Trophoblast cell (in vitro differentiated cells and primary cell): Measurements from ENCODE around the gene NFYA.

ENCODE experiments used
- DNase-seq, 2 donors: peaks; one replicate each; pipeline ENCODE4 v3.0.0-alpha.2; 2016
- H2AFZ ChIP-seq: 2 replicates; pipeline ENCODE4 v1.6.1; 2013; ENCODE audit warnings: low read length, moderate library complexity, mild to moderate bottlenecking; ENCODE audit not compliant: insufficient read depth, poor library complexity
- H2AK5ac ChIP-seq: 2 replicates; pipeline ENCODE4 v1.6.1; 2013; ENCODE audit warnings: mild to moderate bottlenecking, low read length
- H2BK120ac ChIP-seq: 2 replicates; pipeline ENCODE4 v1.6.1; 2013; ENCODE audit warnings: low read length, mild to moderate bottlenecking, moderate library complexity; ENCODE audit not compliant: insufficient read depth, poor library complexity
- H2BK12ac ChIP-seq: 2 replicates; pipeline ENCODE4 v1.6.1; 2013; ENCODE audit warnings: mild to moderate bottlenecking, low read length, moderate library complexity
- H2BK5ac ChIP-seq: 2 replicates; pipeline ENCODE4 v1.6.1; 2013; ENCODE audit warnings: low read length, low read depth, moderate library complexity, mild to moderate bottlenecking; ENCODE audit not compliant: poor library complexity
- H3K14ac ChIP-seq: 2 replicates; pipeline ENCODE4 v1.6.1; 2013; ENCODE audit warnings: mild to moderate bottlenecking, low read length
- H3K18ac ChIP-seq: 2 replicates; pipeline ENCODE4 v1.6.1; 2013; ENCODE audit warnings: mild to moderate bottlenecking, low read length
- H3K23ac ChIP-seq: 2 replicates; pipeline ENCODE4 v1.6.1; 2013; ENCODE audit warnings: low read length
- H3K27ac ChIP-seq: 2 replicates; pipeline ENCODE4 v1.5.1; 2013; ENCODE audit warnings: low read depth, mild to moderate bottlenecking, inconsistent platforms, low read length, moderate library complexity
- H3K27me3 ChIP-seq: 2 replicates; pipeline ENCODE4 v1.6.1; 2013; ENCODE audit warnings: inconsistent platforms, mild to moderate bottlenecking, low read length, moderate library complexity; ENCODE audit not compliant: insufficient read depth
- H3K36me3 ChIP-seq, 2 experiments: 1 replicate in 1 of 2; 2 replicates in 1 of 2; pipeline ENCODE4 v1.6.1; 2013; ENCODE audit warnings: low read length in 2 of 2, mild to moderate bottlenecking in 2 of 2, moderate library complexity in 1 of 2; ENCODE audit not compliant: insufficient read depth in 2 of 2, control insufficient read depth in 1 of 2
- H3K4ac ChIP-seq: 2 replicates; pipeline ENCODE4 v1.6.1; 2013; ENCODE audit warnings: low read depth, mild to moderate bottlenecking, low read length, moderate library complexity
- H3K4me1 ChIP-seq, 2 experiments: 1 replicate in 1 of 2; 2 replicates in 1 of 2; pipeline ENCODE4 v1.6.1; 2013; ENCODE audit warnings: low read length in 2 of 2, mild to moderate bottlenecking in 2 of 2, moderate library complexity in 1 of 2; ENCODE audit not compliant: insufficient read depth in 2 of 2, control insufficient read depth in 1 of 2
- H3K4me2 ChIP-seq: 2 replicates; pipeline ENCODE4 v1.6.1; 2013; ENCODE audit warnings: inconsistent platforms, mild to moderate bottlenecking, low read length, moderate library complexity
- H3K4me3 ChIP-seq: 2 replicates; pipeline ENCODE4 v1.5.1; 2013; ENCODE audit warnings: mild to moderate bottlenecking, low read depth, low read length, inconsistent platforms
- H3K79me1 ChIP-seq: one replicate; pipeline ENCODE4 v1.6.1; 2013; ENCODE audit warnings: low read length
- H3K79me2 ChIP-seq: 2 replicates; pipeline ENCODE4 v1.6.1; 2013; ENCODE audit warnings: low read length, mild to moderate bottlenecking; ENCODE audit not compliant: control insufficient read depth, insufficient read depth, poor library complexity
- H3K9ac ChIP-seq: 2 replicates; pipeline ENCODE4 v1.6.1; 2013; ENCODE audit warnings: mild to moderate bottlenecking, low read length
- H3K9me3 ChIP-seq: 2 replicates; pipeline ENCODE4 v1.6.1; 2013; ENCODE audit warnings: low read depth, mild to moderate bottlenecking, control low read depth, inconsistent platforms, low read length; ENCODE audit not compliant: insufficient read depth
- H4K12ac ChIP-seq: 2 replicates; pipeline ENCODE4 v1.6.1; 2013; ENCODE audit warnings: low read depth, mild to moderate bottlenecking, low read length, moderate library complexity
- H4K8ac ChIP-seq: 2 replicates; pipeline ENCODE4 v1.6.1; 2013; ENCODE audit warnings: low read depth, mild to moderate bottlenecking, low read length, moderate library complexity
- H4K91ac ChIP-seq: one replicate; pipeline ENCODE4 v1.6.1; 2013; ENCODE audit warnings: low read depth, mild to moderate bottlenecking, low read length, moderate library complexity
- WGBS: extraction: QIAGEN DNeasy Blood & Tissue Kit; methylation state at CpG from one replicate; pipeline ENCODE4 v1.1.7; 2013; ENCODE audit warnings: missing lambda C conversion rate; ENCODE audit not compliant: insufficient read length, insufficient coverage; ENCODE audit errors: extremely low coverage; 5-methylcytosine and 5-hydroxymethylcytosine counted together

NFYA gene

GRCh38 chr6:41065550-41066026, 7.2 kb upstream of the NFYA start:
- H2BK120ac ChIP-seq, result no peak overlapping the region
- no peak for DNase-seq
- no peak overlapping the region for H3K14ac ChIP-seq
- H3K9ac ChIP-seq, result no peak overlapping the region
- no peak overlapping the region for H3K4ac ChIP-seq
- no peak overlapping the region for H2BK12ac ChIP-seq
- no peak overlapping the region for H4K12ac ChIP-seq
- no CpG with 5 or more reads among the region's 2 CpGs for WGBS
- H3K4me2 ChIP-seq, result no peak overlapping the region
- H3K4me1 ChIP-seq, result peaks cover 2 to 7% of the 10 kb centered on the region in 2 experiments
- no peak overlapping the region for H2AK5ac ChIP-seq
- no peak overlapping the region for H4K91ac ChIP-seq
- no peak overlapping the region for H4K8ac ChIP-seq
- H3K4me3 ChIP-seq, result no peak overlapping the region
- no peak overlapping the region for H3K18ac ChIP-seq
- no peaks in the 10 kb centered on the region for H3K27me3 ChIP-seq
- H3K36me3 ChIP-seq, result peaks cover 2 to 3% of the 10 kb centered on the region in 2 experiments
- no peaks in the 10 kb centered on the region for H3K79me2 ChIP-seq
- H2BK5ac ChIP-seq, result no peak overlapping the region
- peaks cover 5% of the 10 kb centered on the region for H3K79me1 ChIP-seq
- H3K23ac ChIP-seq, result no peak overlapping the region
- H3K9me3 ChIP-seq, result no peaks in the 10 kb centered on the region
- H3K27ac ChIP-seq, result no peak overlapping the region
- no peak overlapping the region for H2AFZ ChIP-seq

GRCh38 chr6:41066867-41067304, 5.9 kb upstream of the NFYA start:
- Histone ChIP-seq H2BK12ac (no peak overlapping the region), H3K79me1 (peaks cover 8% of the 10 kb centered on the region), H3K27me3 (no peaks in the 10 kb centered on the region), H3K27ac (no peak overlapping the region), H3K9ac (no peak overlapping the region), H3K36me3 (peaks cover 2 to 3% of the 10 kb centered on the region in 2 experiments), H3K9me3 (no peaks in the 10 kb centered on the region), H4K8ac (no peak overlapping the region), H3K4me3 (no peak overlapping the region), H2BK5ac (no peak overlapping the region), H2AK5ac (no peak overlapping the region), H3K4ac (no peak overlapping the region), H3K4me1 (peaks cover 0 to 3% of the 10 kb centered on the region in 2 experiments), H3K4me2 (no peak overlapping the region), H3K23ac (no peak overlapping the region), H3K18ac (no peak overlapping the region), H2BK120ac (no peak overlapping the region), H3K79me2 (peaks cover under 1% of the 10 kb centered on the region), H4K91ac (no peak overlapping the region), H3K14ac (no peak overlapping the region), H2AFZ (no peak overlapping the region), H4K12ac (no peak overlapping the region)
- peak; percentile 79 to 95 for DNase-seq
- WGBS, result no CpG with 5 or more reads among the region's 3 CpGs

- Histone ChIP-seq H4K8ac (peak overlapping the region; percentile 98), H3K23ac (no peak overlapping the region), H3K4me2 (peak overlapping the region; percentile 60), H3K9me3 (no peaks in the 10 kb centered on the region), H3K18ac (no peak overlapping the region), H2AFZ (no peak overlapping the region), H3K9ac (peak overlapping the region; percentile 44), H3K4me3 (peak overlapping the region; percentile 80), H3K4me1 (peaks cover 2 to 4% of the 10 kb centered on the region in 2 experiments), H2BK12ac (no peak overlapping the region), H3K14ac (no peak overlapping the region), H3K27ac (peak overlapping the region; percentile 90), H2AK5ac (no peak overlapping the region), H3K4ac (no peak overlapping the region), H3K79me1 (peaks cover 19% of the 10 kb centered on the region), H3K27me3 (no peaks in the 10 kb centered on the region), H4K12ac (peak overlapping the region; percentile 93), H4K91ac (no peak overlapping the region), H2BK5ac (peak overlapping the region; percentile 94), H2BK120ac (no peak overlapping the region), H3K79me2 (peaks cover 21% of the 10 kb centered on the region), H3K36me3 (peaks cover 2% of the 10 kb centered on the region in 2 experiments)
- DNase-seq, result no peak
- no CpG with 5 or more reads among the region's 16 CpGs for WGBS
These were observed 1.3 kb upstream of the NFYA start for GRCh38 chr6:41071501-41071922.

- peak; percentile 100 for DNase-seq
- H2BK12ac ChIP-seq, result peak within 1 kb of the TSS; percentile 52
- peak within 1 kb of the TSS; percentile 98 for H4K8ac ChIP-seq
- no peaks in the 10 kb centered on the region for H3K27me3 ChIP-seq
- peak within 1 kb of the TSS; percentile 91 for H3K4me3 ChIP-seq
- H4K91ac ChIP-seq, result peak within 1 kb of the TSS; percentile 100
- peaks cover 21% of the 10 kb centered on the region for H3K79me2 ChIP-seq
- H3K23ac ChIP-seq, result no peak within 1 kb of the TSS
- H3K4ac ChIP-seq, result peak within 1 kb of the TSS; percentile 100
- no peaks in the 10 kb centered on the region for H3K9me3 ChIP-seq
- peak within 1 kb of the TSS; percentile 100 for H3K18ac ChIP-seq
- peaks cover 19% of the 10 kb centered on the region for H3K79me1 ChIP-seq
- H3K14ac ChIP-seq, result peak within 1 kb of the TSS; percentile 100
- H3K36me3 ChIP-seq, result peaks cover under 1 to 2% of the 10 kb centered on the region in 2 experiments
- no CpG with 5 or more reads among the region's 63 CpGs for WGBS
- peak within 1 kb of the TSS; percentile 100 for H2BK120ac ChIP-seq
- H3K27ac ChIP-seq, result peak within 1 kb of the TSS; percentile 90
- H2AK5ac ChIP-seq, result peak within 1 kb of the TSS; percentile 100
- H3K9ac ChIP-seq, result peak within 1 kb of the TSS; percentile 95
- H3K4me1 ChIP-seq, result peaks cover 2 to 4% of the 10 kb centered on the region in 2 experiments
- peak within 1 kb of the TSS; percentile 100 for H2AFZ ChIP-seq
- peak within 1 kb of the TSS; percentile 99 for H2BK5ac ChIP-seq
- peak within 1 kb of the TSS; percentile 95 for H3K4me2 ChIP-seq
- peak within 1 kb of the TSS; percentile 100 for H4K12ac ChIP-seq
These were observed 595 bp upstream of the NFYA start, which contains the start of gene OARD1 for GRCh38 chr6:41071923-41072835. TSS of gene OARD1 (minus strand) at chr6:41072356. CDS start at chr6:41071634, 722 bp downstream.
